ELF-1 (cell line): ENCODE results near the gene MYMK.
"Not testable (repeated sequence)": the region's sequence is repeated elsewhere in the genome, so short reads cannot be mapped to it uniquely, and the experiment has no call there.

Experiments used
- DNase-seq: peaks from one replicate; pipeline ENCODE4 v3.0.0-alpha.2; 2016; ENCODE audit warnings: low read depth, low spot score

Gene MYMK

DNA sequence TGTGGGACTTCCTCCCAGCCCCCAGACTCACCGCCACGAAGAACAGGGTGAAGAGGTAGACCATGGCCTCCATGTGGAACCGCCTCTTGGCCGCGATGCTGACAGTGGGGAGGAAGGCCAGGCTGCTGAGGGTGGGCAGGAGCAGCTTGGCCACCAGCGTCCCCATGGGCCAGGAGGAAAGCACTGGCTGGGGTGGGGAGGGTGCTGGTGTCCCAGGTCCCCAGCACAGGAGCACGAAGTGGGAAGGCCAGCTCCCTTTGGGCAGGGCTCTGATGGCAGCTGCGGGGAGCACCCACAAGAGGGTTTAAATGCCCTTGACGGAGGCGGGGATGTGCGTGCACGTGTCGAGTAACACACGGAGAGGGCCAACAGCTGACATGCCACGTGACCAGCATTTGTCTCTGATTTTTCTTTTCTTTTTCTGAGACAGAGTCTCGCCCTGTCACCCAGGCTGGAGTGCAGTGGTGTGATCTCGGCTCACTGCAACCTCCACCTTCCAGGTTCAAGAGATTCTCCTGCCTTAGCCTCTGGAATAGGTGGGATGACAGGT lies at the start of gene MYMK:
Gene MYMK (minus strand): TSS at position 281 of the 550 bp plus-strand sequence. CDS start 115 bp downstream, at position 166.
- no peak for DNase-seq

GRCh38 chr9:133573791-133574515 lies 49.2 kb upstream of the MYMK start:
- no peak for DNase-seq

DNA sequence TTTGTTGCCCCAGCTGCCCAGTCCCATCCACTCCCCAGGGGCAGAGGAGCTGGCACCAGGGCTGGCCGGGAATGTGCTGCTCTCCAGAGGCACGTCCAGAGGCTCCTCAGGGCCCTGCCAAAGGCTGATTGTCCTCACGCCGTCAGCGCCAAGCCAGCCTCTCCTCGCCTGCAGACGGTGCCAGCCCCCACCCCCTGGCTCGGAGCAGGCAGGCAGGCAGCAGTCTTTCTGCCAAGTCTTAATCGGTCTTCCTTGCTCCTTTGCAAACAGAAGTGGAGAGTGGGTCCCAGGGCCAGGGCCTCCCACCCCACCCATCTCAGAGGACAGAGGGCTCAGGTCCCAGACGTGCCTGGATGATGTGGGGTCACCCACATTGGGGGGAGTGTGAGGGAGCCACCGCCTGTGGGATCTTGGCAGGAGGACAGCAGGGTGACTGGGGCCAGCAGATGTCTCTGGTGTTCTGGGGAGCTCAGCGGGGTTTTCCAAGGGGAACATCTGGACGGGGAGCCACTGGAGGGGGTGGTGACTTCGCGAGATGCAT lies 48.1 kb upstream of the MYMK start:
- no peak for DNase-seq

DNA sequence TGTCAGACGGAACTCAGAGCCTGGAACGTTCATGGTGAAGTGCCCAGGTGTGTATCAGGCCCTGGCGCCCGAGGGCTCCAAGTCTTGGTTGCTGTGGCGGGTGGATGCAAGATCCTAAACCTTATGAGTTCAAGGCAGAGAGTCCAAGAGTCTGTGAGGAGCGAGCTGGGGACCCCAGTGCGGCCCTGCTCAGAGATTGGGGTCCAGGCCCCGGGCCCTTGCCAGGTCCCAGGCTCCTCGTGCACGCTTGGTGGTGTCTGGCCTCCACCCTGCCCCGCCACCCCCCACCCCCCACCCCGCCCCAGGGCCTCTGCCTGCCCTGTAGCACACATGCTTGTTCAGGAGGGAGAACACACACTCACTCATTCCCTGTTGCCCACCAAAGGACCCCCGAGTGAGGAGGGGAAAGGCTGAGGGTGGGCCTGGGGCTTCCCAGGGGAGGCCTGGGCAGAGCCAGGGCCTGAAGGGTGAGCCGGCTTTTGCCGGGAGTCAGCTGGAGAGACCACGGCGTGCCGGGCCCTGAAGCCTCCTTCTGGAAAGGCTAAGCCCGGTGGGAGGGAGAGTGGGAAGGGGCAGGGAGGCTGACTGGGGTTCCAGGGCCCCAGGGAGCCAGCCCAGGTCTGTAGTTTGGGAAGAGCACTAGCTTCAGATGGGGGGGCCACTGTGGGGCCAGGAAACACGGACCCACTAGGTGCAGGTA lies 47.3 kb upstream of the MYMK start:
- DNase-seq: no peak

DNA sequence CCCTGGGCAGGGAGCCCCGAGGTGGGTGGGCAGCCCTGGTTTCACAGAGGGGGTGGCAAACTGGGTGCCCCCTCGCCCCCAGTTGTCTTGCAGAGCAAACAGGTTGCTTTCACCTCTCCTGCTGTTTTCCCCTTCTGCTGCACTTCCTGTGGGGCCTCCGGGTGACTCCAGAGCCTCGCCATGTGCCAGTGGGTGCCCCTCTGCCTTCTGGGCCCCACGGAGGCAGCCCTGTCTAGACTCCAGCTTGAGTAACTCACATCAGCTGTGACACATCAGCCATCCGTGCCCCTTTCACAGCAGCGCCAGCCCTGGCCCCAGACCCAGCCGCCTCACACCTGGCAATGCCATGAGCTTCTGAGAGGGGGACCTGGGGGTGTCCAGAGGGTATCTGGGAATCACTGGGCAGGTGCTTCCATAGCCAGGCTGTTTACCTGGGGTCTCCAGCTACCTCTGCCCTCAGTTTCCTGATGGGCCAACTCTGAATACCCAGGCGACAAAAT lies 46.7 kb upstream of the MYMK start:
- DNase-seq: no peak

DNA sequence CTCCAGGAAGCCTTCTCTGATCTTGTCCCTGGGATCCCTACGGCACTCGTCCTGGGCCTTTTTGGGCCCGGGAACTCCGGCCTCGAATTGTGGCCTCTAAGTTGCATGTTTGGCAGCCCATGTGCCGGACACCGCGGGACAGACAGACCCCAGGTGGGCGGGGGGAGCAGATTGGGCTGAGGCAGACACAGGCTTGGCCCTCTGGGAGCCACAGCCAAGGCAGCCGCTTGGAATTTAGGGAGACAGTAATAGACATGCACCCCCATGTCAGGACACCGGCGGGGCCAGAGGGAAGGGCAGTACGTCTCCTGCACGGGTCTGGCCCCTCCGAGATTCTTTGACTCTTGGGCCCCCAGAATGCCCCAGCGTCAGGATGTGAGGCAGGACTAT lies 45.9 kb upstream of the MYMK start:
- DNase-seq: no peak

- peak; percentile 95 for DNase-seq
Measured at GRCh38 chr9:133569891-133570690, 45.3 kb upstream of the MYMK start.

DNA sequence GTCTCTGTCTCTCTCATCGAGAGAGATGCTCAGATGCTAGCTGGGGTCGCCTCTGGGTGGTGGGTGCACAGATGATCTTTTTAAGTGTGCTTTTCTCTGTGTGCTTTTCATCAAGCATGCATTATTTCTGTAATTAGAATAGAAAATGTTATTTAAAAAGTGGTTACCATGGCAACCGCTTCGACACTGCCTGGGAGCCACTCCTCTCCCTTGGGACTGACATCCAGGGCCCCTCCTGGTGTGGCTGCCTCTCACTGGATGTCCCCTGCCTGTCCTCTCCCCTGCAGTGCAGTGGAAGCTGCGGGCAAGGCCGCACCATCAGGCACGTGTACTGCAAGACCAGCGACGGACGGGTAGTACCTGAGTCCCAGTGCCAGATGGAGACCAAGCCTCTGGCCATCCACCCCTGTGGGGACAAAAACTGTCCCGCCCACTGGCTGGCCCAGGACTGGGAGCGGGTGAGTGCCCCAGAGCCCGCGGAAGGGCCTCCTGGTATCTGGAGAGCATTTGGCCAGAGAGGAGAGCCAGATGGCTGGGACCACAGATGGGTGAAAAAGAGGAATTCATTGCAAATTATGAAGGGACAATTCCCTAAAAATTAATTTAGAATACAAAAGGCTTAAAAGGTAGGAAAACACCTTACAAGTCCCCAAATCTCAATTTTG lies 44.5 kb upstream of the MYMK start:
- no peak for DNase-seq

- no peak for DNase-seq
Measured at GRCh38 chr9:133568186-133568585, 43.4 kb upstream of the MYMK start.

DNA sequence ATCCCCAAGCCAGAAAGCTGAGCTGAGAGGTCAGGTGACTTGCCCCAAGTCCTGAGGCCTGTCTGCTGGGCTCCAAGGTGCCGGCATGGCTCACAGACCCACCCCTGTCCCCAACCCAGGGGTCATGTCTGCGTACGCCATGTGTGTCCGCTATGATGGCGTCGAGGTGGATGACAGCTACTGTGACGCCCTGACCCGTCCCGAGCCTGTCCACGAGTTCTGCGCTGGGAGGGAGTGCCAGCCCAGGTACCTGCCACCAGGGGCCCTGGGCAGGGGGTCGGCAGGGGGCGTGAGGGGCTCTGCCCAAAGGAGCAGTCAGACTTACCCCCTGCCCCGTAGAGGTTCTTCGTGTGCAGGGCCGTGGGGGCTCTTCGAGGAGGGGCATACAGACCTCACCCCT lies 42.1 kb upstream of the MYMK start:
- DNase-seq: no peak

GRCh38 chr9:133566382-133566781 lies 41.6 kb upstream of the MYMK start:
- no peak for DNase-seq

DNA sequence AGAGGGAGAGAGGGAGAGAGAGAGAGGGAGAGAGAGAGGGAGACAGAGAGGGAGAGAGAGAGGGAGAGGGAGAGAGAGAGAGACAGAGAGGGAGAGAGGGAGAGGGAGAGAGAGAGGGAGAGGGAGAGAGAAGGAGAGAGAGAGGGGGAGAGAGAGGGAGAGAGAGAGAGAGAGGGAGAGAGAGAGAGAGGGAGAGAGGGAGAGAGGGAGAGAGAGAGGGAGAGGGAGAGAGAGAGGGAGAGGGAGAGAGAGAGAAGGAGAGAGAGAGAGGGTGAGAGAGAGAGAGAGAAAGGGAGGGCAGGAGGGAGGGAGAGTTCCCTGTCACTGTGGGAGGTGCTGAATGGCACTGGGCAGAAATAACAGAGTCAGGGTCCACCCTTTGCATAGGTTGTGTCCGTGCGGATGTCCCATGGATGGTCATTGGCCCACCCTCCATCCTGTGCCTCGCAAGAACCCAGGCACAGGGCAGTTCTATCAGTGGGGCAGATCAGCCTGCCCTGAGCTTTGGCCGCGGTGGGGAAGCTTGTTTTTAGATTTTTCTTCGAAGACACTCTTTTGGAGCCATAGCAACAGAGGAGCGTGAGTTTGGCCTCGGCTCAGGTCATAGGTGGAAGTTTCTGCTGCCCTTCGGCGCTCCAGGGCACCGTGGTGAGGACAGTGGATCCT lies 39.8 kb upstream of the MYMK start:
- peak; percentile 32 for DNase-seq

DNA sequence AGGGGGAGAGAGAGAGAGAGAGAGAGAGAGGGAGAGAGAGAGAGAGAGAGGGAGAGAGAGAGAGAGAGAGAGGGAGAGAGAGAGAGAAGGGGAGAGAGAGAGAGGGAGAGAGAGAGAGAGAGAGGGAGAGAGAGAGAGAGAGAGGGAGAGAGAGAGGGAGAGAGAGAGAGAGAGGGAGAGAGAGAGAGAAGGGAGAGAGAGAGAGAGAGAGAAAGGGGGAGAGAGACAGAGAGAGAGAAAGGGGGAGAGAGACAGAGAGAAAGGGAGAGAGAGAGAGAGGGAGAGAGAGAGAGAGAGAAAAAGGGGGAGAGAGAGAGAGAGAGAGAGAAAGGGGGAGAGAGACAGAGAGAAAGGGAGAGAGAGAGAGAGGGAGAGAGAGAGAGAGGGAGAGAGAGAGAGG lies 39.1 kb upstream of the MYMK start:
- not testable (repeated sequence) for DNase-seq

DNA sequence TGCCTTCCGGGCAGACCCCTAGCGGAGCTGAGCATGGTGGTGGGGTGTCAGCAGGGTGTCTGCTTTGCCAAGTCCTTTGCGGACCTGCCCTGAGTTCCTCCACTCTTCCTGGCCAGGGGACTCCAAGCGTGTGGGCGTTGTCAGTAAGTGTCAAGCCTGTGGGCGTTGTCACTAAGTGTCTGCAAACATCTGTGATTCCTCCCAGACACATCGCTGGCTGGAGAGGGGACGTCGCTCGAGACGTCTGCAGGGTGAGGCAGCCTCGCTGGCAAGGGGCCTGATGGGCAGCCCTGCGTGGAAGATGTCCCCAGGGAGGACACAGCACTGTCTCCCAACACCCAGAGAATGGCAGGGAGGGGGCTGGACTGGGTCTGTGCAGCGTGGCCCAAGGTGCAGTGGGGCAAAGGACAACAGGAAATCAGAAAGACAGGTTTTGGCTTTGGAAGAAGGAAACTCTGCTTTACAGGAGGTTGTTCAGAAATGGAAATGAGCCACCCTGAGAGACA lies 38.6 kb upstream of the MYMK start:
- DNase-seq: peak; percentile 46

- no peak for DNase-seq
Measured at GRCh38 chr9:133562611-133563290, 38.0 kb upstream of the MYMK start.

DNA sequence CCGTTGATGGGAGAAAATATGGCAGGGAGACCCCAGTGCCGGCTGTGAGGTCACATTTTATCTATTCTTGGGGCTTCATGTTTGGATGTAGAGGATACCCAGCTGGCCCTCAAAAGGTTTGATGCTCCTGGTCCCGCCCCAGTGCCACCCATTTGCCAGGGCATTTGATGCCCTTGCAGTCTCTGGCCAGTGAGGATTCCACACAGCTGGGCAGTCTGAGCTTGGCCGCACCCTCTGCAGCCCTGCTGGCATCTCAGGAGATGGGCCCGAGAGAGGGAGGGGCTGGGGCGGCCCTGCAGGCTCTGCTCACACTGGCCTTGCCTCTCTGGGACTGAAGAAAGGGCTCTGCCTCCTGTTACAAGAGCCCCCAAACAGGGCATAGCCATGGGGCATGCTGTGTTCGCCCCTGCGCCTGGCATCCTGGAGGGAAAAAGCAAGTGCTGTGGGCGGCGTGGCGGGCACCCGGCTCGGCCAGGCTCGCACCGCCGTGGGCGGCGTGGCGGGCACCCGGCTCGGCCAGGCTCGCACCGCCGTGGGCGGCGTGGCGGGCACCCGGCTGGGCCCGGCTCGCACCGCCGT lies 37.3 kb upstream of the MYMK start:
- DNase-seq: no peak

DNA sequence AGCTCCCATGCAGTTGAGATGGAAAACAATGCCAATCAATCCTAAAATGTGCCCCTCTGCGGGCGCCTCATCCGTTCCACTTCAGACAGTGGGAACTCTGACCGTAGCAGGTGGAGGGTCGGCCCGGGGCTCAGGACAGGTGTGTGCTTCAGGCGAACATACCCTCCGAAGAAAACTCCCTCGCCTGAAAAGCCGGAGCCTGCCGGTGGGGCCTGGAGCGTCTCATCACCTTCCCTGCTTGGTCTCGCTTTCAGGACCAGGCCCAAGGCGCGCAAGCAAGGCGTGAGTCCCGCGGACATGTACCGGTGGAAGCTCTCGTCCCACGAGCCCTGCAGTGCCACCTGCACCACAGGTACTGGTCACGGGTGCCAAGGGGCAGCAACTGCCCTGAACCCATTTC lies 36.2 kb upstream of the MYMK start:
- no peak for DNase-seq

DNA sequence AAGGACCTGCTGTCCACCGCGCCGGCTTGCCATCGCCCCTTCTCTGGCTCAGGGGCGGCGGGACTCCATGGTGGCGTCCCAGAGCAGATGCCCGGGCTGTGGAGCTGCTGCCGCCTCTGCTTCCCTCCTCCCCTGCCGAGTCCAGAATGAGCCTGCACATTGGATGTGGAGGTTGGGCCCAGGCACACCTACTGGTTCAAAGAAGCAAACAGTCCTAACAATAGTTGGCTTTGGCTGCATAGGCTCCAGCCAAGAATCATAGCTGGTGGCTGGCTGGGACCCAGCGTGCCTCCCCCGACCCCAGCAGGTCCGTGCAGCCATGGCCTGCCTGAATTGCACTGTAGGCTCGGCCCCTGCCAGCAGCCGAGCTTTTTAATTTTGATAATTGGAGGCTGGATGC lies 35.6 kb upstream of the MYMK start:
- DNase-seq: no peak
